RWPE2 (cell line): ENCODE measurements around the gene ZNHIT1.

Source experiments
- ATAC-seq: fragments of 200-7000 bp; cut with Tn5 transposase; 3 replicates; pipeline ENCODE4 v1.9.1; 2021; ENCODE audit warnings: low read depth
- DNase-seq: peaks from one replicate; pipeline ENCODE4 v3.0.0-alpha.2; 2020; ENCODE audit warnings: low spot score
- H3K27ac ChIP-seq: fragments of 450-650 bp; 2 replicates; pipeline ENCODE4 v1.5.1; 2017; ENCODE audit warnings: mild to moderate bottlenecking; ENCODE audit not compliant: poor library complexity, severe bottlenecking
- H3K27me3 ChIP-seq: fragments of 250-450 bp; sonication (Bioruptor Pico); 2 replicates; pipeline ENCODE4 v1.5.1; 2021; ENCODE audit warnings: mild to moderate bottlenecking, moderate library complexity; ENCODE audit not compliant: insufficient read depth, poor library complexity, severe bottlenecking
- H3K36me3 ChIP-seq: fragments of 250-450 bp; sonication (Bioruptor Pico); 2 replicates; pipeline ENCODE4 v1.5.1; 2020; ENCODE audit warnings: low read depth, mild to moderate bottlenecking, moderate library complexity
- H3K4me1 ChIP-seq: fragments of 250-450 bp; sonication (Bioruptor Pico); 2 replicates; pipeline ENCODE4 v1.5.1; 2021; ENCODE audit warnings: mild to moderate bottlenecking, moderate library complexity; ENCODE audit not compliant: insufficient read depth, poor library complexity, severe bottlenecking
- H3K4me3 ChIP-seq: fragments of 250-450 bp; sonication (Bioruptor Pico); 2 replicates; pipeline ENCODE4 v1.5.1; 2021; ENCODE audit warnings: mild to moderate bottlenecking, moderate library complexity; ENCODE audit not compliant: severe bottlenecking
- H3K9me3 ChIP-seq: fragments of 250-450 bp; sonication (Bioruptor Pico); 2 replicates; pipeline ENCODE4 v1.5.1; 2021; ENCODE audit warnings: mild to moderate bottlenecking, moderate library complexity; ENCODE audit not compliant: severe bottlenecking
- CTCF ChIP-seq: fragments of 450-650 bp; IDR thresholded peaks from one replicate; pipeline ENCODE4 v1.5.1; 2017; ENCODE audit warnings: mild to moderate bottlenecking, moderate library complexity; ENCODE audit not compliant: poor library complexity, severe bottlenecking

Gene ZNHIT1

GRCh38 chr7:101238226-101239182 is 20.5 kb downstream of the ZNHIT1 start:
- Histone ChIP-seq H3K9me3 (no peaks in the 10 kb centered on the region), H3K36me3 (peaks cover 19% of the 10 kb centered on the region), H3K4me3 (no peak overlapping the region), H3K27ac (no peak overlapping the region), H3K4me1 (peaks cover 5% of the 10 kb centered on the region), H3K27me3 (no peaks in the 10 kb centered on the region)
- TF ChIP-seq CTCF, result no peak
- DNase-seq (no peak), ATAC-seq (no peak)

GRCh38 chr7:101239191-101239950 is 21.4 kb downstream of the ZNHIT1 start:
- H3K36me3 ChIP-seq, result peaks cover 19% of the 10 kb centered on the region
- no peak for DNase-seq

GRCh38 chr7:101239951-101240220 is 21.9 kb downstream of the ZNHIT1 start:
- no peak overlapping the region for H3K4me3 ChIP-seq
- TF ChIP-seq CTCF, result no peak
- H3K4me1 ChIP-seq, result peaks cover 6% of the 10 kb centered on the region
- H3K36me3 ChIP-seq, result peaks cover 19% of the 10 kb centered on the region
- H3K27ac ChIP-seq, result no peak overlapping the region
- no peaks in the 10 kb centered on the region for H3K27me3 ChIP-seq
- no peak for DNase-seq
- H3K9me3 ChIP-seq, result no peaks in the 10 kb centered on the region
- ATAC-seq, result no peak

More at GRCh38 chr7:101239191-101239950, 21.4 kb downstream of the ZNHIT1 start:
- no peak overlapping the region for H3K4me3 ChIP-seq
- no peaks in the 10 kb centered on the region for H3K27me3 ChIP-seq
- no peak for ATAC-seq
- no peak for TF ChIP-seq CTCF
- no peak overlapping the region for H3K27ac ChIP-seq
- peaks cover 6% of the 10 kb centered on the region for H3K4me1 ChIP-seq
- H3K9me3 ChIP-seq, result no peaks in the 10 kb centered on the region

- peaks cover 19% of the 10 kb centered on the region for H3K36me3 ChIP-seq
- DNase-seq (no peak), ATAC-seq (no peak)
- H3K4me1 ChIP-seq, result peaks cover 6% of the 10 kb centered on the region
- no peaks in the 10 kb centered on the region for H3K9me3 ChIP-seq
- no peak for TF ChIP-seq CTCF
- H3K4me3 ChIP-seq, result no peak overlapping the region
- H3K27ac ChIP-seq, result no peak overlapping the region
- H3K27me3 ChIP-seq, result no peaks in the 10 kb centered on the region
These were observed 22.5 kb downstream of the ZNHIT1 start for GRCh38 chr7:101240226-101241014.
